HepG2 (cell line): Measurements from ENCODE around the gene NOS1AP. TPM values are rescaled to one million over a fixed set of nuclear protein-coding genes. Genes with fewer than 3 reads are reported as not detected.

ENCODE experiments used
- ARHGAP35 ChIP-seq: sonication (generic); formaldehyde crosslinking; IDR thresholded peaks from 2 replicates; pipeline ENCODE4 v1.9.0; 2022; ENCODE audit warnings: mild to moderate bottlenecking, inconsistent platforms, moderate library complexity, missing genetic modification reagents, borderline replicate concordance
- CEBPB ChIP-seq: IDR thresholded peaks from 2 replicates; pipeline ENCODE4 v1.6.1; 2011; ENCODE audit warnings: low read depth, low read length, improper control_type of control experiment, borderline replicate concordance
- EP300 ChIP-seq, 3 experiments: sonication (generic) in 1 of 3; formaldehyde crosslinking in 1 of 3; IDR thresholded peaks; 2 replicates each; pipeline versions ENCODE4 v1.5.1 to v1.6.1; 2011 to 2020; ENCODE audit warnings: low read depth in 2 of 3, low read length in 2 of 3, borderline replicate concordance in 1 of 3, improper control_type of control experiment in 1 of 3, mild to moderate bottlenecking in 1 of 3, missing genetic modification reagents in 1 of 3, moderate library complexity in 1 of 3
- FOSL2 ChIP-seq: sonication (generic); formaldehyde crosslinking; IDR thresholded peaks from 2 replicates; pipeline ENCODE4 v1.4.0; 2020; ENCODE audit warnings: missing genetic modification reagents
- GLI4 ChIP-seq: sonication (generic); formaldehyde crosslinking; IDR thresholded peaks from 2 replicates; pipeline ENCODE4 v1.5.1; 2020; ENCODE audit warnings: missing genetic modification reagents, mild to moderate bottlenecking, moderate library complexity, borderline replicate concordance
- HMG20A ChIP-seq: IDR thresholded peaks from 2 replicates; pipeline ENCODE4 v1.6.1; 2016; ENCODE audit warnings: borderline replicate concordance
- KAT7 ChIP-seq: IDR thresholded peaks from 2 replicates; pipeline ENCODE4 v1.6.1; 2018; ENCODE audit warnings: borderline replicate concordance, missing compliant biosample characterization
- KAT8 ChIP-seq: IDR thresholded peaks from 2 replicates; pipeline ENCODE4 v1.6.1; 2016; ENCODE audit warnings: missing genetic modification reagents, missing compliant biosample characterization
- MAFF ChIP-seq: IDR thresholded peaks from 2 replicates; pipeline ENCODE4 v1.6.1; 2011; ENCODE audit warnings: low read depth, low read length, improper control_type of control experiment
- RXRB ChIP-seq: IDR thresholded peaks from 2 replicates; pipeline ENCODE4 v1.6.1; 2016; ENCODE audit warnings: borderline replicate concordance, missing genetic modification reagents, missing compliant biosample characterization
- TBX2 ChIP-seq: sonication (generic); formaldehyde crosslinking; IDR thresholded peaks from 2 replicates; pipeline ENCODE4 v1.5.0; 2020; ENCODE audit warnings: missing genetic modification reagents, mild to moderate bottlenecking, borderline replicate concordance
- ZBTB7B ChIP-seq: sonication (generic); formaldehyde crosslinking; IDR thresholded peaks from 2 replicates; pipeline ENCODE4 v1.4.0; 2020; ENCODE audit warnings: missing genetic modification reagents
- ZNF160 ChIP-seq: sonication (generic); formaldehyde crosslinking; IDR thresholded peaks from 2 replicates; pipeline ENCODE4 v1.8.0; 2022; ENCODE audit warnings: mild to moderate bottlenecking, inconsistent platforms, missing genetic modification reagents
- ZNF572 ChIP-seq: sonication (generic); formaldehyde crosslinking; IDR thresholded peaks from 2 replicates; pipeline ENCODE4 v1.5.1; 2020; ENCODE audit warnings: mild to moderate bottlenecking, missing genetic modification reagents
- ZNF607 ChIP-seq: sonication (generic); formaldehyde crosslinking; IDR thresholded peaks from 2 replicates; pipeline ENCODE4 v1.5.1; 2020; ENCODE audit warnings: missing genetic modification reagents, mild to moderate bottlenecking, borderline replicate concordance
- ZNF766 ChIP-seq: sonication (generic); formaldehyde crosslinking; IDR thresholded peaks from 2 replicates; pipeline ENCODE4 v1.5.0; 2020; ENCODE audit warnings: missing genetic modification reagents, borderline replicate concordance
- ZNF772 ChIP-seq: sonication (generic); formaldehyde crosslinking; IDR thresholded peaks from 2 replicates; pipeline ENCODE4 v1.5.0; 2020; ENCODE audit warnings: mild to moderate bottlenecking, missing genetic modification reagents
- polyA plus RNA-seq, 8 experiments: library from polyadenylated mRNA; depleted of rRNA in 3 of 8; stranded (reverse) in 7 of 8; unstranded in 1 of 8; fragments of >200 nt; fragmentation: Illumina TruSeq in 4 of 8; extraction: Trizol in 4 of 8; gene quantifications; 2 replicates each; pipeline versions ENCODE4 v1.2.1 to v1.2.3, GENCODE V29; 2011 to 2016; ENCODE audit warnings: low read depth in 4 of 8, missing spikeins in 1 of 8, mixed read lengths in 1 of 8; ENCODE audit not compliant: insufficient read depth in 1 of 8
- total RNA-seq, 5 experiments: library from RNA; depleted of rRNA; stranded (reverse); fragments of >200 nt; fragmentation: Illumina TruSeq; extraction: Trizol; gene quantifications; 2 replicates each; pipeline ENCODE4 v1.2.3, GENCODE V29; 2016; ENCODE audit warnings: low read depth in 1 of 5
- TF ChIP-seq, protein P1 (sequence below): sonication (generic); formaldehyde crosslinking; IDR thresholded peaks from 2 replicates; pipeline ENCODE4 v1.4.0; 2020; ENCODE audit warnings: missing genetic modification reagents, borderline replicate concordance
- TF ChIP-seq, protein P2 (sequence below): sonication (generic); formaldehyde crosslinking; conservative IDR thresholded peaks from 2 replicates; pipeline ENCODE4 v1.8.0; 2022; ENCODE audit warnings: missing genetic modification reagents
- TF ChIP-seq, protein P3 (sequence below): sonication (generic); formaldehyde crosslinking; IDR thresholded peaks from 2 replicates; pipeline ENCODE4 v1.5.1; 2020; ENCODE audit warnings: missing genetic modification reagents, mild to moderate bottlenecking, borderline replicate concordance

The NOS1AP gene
- total and polyA plus RNA-seq, 2 of the 13 experiments (the other 11 are each of a cell fraction or from before 2014, with no cell fraction given) = 2.0 to 3.3 TPM

DNA sequence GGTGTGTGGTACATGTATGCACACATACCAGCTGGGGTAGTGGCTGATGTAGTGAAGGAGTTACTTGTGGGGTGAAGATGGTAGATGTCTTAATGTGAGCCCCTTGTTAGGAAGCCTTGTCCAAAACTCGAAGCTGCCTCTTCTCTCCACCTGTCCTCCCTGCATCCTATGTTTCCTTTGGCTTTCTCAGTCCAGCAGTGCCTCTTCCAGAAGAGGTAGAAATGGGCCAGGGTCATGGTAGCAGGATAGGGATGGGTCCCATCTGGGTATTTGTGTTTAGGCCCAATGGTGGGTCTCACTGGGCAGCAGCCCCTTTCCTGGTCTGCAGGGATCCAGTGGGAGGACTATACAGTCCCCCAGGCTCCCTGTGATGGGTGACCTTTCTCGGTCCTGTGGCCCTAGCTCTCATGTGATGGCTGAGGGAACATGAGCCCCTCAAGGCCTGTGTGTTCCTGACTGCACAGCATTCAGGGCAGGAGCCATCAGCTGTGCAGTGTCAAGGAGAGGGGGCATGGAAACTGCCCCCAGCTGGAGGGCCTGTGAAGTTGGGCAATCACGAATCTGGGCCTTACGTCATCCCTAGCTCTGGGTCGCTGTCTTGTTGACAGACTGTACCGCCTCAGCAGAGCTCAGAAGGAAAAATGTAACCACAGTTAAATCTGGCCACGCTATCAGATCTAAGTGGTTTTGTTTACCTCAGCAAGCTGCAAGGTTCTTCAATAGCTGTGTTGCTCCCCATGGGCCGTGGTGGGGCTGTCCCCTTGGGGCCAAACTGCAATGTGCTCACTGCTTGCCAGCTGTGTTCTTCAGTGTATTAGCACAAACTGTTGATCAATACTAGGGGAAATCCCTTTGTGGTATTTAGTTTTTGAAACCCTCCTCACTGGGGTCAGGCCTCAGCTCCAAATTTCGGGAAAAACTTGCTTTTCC, 82.7 kb downstream of the NOS1AP start (continued):
- TF ChIP-seq, protein P1, sequence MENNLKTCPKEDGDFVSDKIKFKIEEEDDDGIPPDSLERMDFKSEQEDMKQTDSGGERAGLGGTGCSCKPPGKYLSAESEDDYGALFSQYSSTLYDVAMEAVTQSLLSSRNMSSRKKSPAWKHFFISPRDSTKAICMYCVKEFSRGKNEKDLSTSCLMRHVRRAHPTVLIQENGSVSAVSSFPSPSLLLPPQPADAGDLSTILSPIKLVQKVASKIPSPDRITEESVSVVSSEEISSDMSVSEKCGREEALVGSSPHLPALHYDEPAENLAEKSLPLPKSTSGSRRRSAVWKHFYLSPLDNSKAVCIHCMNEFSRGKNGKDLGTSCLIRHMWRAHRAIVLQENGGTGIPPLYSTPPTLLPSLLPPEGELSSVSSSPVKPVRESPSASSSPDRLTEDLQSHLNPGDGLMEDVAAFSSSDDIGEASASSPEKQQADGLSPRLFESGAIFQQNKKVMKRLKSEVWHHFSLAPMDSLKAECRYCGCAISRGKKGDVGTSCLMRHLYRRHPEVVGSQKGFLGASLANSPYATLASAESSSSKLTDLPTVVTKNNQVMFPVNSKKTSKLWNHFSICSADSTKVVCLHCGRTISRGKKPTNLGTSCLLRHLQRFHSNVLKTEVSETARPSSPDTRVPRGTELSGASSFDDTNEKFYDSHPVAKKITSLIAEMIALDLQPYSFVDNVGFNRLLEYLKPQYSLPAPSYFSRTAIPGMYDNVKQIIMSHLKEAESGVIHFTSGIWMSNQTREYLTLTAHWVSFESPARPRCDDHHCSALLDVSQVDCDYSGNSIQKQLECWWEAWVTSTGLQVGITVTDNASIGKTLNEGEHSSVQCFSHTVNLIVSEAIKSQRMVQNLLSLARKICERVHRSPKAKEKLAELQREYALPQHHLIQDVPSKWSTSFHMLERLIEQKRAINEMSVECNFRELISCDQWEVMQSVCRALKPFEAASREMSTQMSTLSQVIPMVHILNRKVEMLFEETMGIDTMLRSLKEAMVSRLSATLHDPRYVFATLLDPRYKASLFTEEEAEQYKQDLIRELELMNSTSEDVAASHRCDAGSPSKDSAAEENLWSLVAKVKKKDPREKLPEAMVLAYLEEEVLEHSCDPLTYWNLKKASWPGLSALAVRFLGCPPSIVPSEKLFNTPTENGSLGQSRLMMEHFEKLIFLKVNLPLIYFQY (CRISPR knock-in tag) = peak; percentile 95; the same call in 1 of the 2 replicates
- no peak for TF ChIP-seq ZNF160
- peak; percentile 76 for TF ChIP-seq KAT8 (CRISPR knock-in tag)
- TF ChIP-seq TBX2 (CRISPR knock-in tag) = peak; percentile 91
- 0 out of 2 replicates have a peak, but pooled peaks have one; percentile 43 for TF ChIP-seq ZNF572 (CRISPR knock-in tag)
- TF ChIP-seq EP300 (IDR thresholded peaks at IDR 0.05; ENCODE audit: low read depth in 2 of 2, low read length in 2 of 2) = peak in 1 of 2 experiments; percentile 55; a peak in 2 of 4 replicates
- no peak for TF ChIP-seq EP300 (CRISPR knock-in tag; IDR thresholded peaks at IDR 0.05; ENCODE audit: borderline replicate concordance)
- peak; percentile 81; the same call in 1 of the 2 replicates for TF ChIP-seq HMG20A (CRISPR knock-in tag)
- TF ChIP-seq ZNF772 = 0 out of 2 replicates have a peak, but pooled peaks have one; percentile 35
- TF ChIP-seq CEBPB = peak; percentile 97
- no peak for TF ChIP-seq GLI4 (CRISPR knock-in tag)
- no peak for TF ChIP-seq ARHGAP35 (CRISPR knock-in tag)
- TF ChIP-seq ZNF607 = 0 out of 2 replicates have a peak, but pooled peaks have one; percentile 26
- peak; percentile 81 for TF ChIP-seq FOSL2 (CRISPR knock-in tag)
- 0 out of 2 replicates have a peak, but pooled peaks have one; percentile 15 for TF ChIP-seq MAFF
- TF ChIP-seq, protein P2, sequence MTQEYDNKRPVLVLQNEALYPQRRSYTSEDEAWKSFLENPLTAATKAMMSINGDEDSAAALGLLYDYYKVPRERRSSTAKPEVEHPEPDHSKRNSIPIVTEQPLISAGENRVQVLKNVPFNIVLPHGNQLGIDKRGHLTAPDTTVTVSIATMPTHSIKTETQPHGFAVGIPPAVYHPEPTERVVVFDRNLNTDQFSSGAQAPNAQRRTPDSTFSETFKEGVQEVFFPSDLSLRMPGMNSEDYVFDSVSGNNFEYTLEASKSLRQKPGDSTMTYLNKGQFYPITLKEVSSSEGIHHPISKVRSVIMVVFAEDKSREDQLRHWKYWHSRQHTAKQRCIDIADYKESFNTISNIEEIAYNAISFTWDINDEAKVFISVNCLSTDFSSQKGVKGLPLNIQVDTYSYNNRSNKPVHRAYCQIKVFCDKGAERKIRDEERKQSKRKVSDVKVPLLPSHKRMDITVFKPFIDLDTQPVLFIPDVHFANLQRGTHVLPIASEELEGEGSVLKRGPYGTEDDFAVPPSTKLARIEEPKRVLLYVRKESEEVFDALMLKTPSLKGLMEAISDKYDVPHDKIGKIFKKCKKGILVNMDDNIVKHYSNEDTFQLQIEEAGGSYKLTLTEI (CRISPR knock-in tag) = no peak
- TF ChIP-seq KAT7 (CRISPR knock-in tag) = 0 out of 2 replicates have a peak, but pooled peaks have one; percentile 32
- peak; percentile 65; the same call in 1 of the 2 replicates for TF ChIP-seq ZNF766 (CRISPR knock-in tag)
- peak; percentile 82 for TF ChIP-seq RXRB
- TF ChIP-seq, protein P3, sequence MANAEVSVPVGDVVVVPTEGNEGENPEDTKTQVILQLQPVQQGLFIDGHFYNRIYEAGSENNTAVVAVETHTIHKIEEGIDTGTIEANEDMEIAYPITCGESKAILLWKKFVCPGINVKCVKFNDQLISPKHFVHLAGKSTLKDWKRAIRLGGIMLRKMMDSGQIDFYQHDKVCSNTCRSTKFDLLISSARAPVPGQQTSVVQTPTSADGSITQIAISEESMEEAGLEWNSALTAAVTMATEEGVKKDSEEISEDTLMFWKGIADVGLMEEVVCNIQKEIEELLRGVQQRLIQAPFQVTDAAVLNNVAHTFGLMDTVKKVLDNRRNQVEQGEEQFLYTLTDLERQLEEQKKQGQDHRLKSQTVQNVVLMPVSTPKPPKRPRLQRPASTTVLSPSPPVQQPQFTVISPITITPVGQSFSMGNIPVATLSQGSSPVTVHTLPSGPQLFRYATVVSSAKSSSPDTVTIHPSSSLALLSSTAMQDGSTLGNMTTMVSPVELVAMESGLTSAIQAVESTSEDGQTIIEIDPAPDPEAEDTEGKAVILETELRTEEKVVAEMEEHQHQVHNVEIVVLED = peak; percentile 51; the same call in 1 of the 2 replicates
- peak; percentile 79 for TF ChIP-seq ZBTB7B (CRISPR knock-in tag)
